Epidermal melanocyte (primary cell): Measurements from ENCODE around the gene SARM1.
"Not testable (repeated sequence)": the region's sequence is repeated elsewhere in the genome, so short reads cannot be mapped to it uniquely, and the experiment has no call there.

Experiments used
- DNase-seq: peaks from one replicate; pipeline ENCODE4 v3.0.0; 2011; ENCODE audit warnings: low spot score; ENCODE audit not compliant: insufficient read length

Gene SARM1

GRCh38 chr17:28416703-28417311 lies 45.3 kb downstream of the SARM1 start:
- DNase-seq, result peak; percentile 40

- no peak for DNase-seq
Measured at GRCh38 chr17:28421787-28422305, 50.4 kb downstream of the SARM1 start.

GRCh38 chr17:28425206-28425605 lies 53.7 kb downstream of the SARM1 start:
- DNase-seq, result no peak

- DNase-seq, result no peak
Measured at GRCh38 chr17:28426081-28426519, 54.6 kb downstream of the SARM1 start.

GRCh38 chr17:28427371-28427770 lies 55.9 kb downstream of the SARM1 start:
- no peak for DNase-seq

- not testable (repeated sequence) for DNase-seq
Measured at GRCh38 chr17:28427982-28428381, 56.5 kb downstream of the SARM1 start.

GRCh38 chr17:28433721-28434120 lies 62.2 kb downstream of the SARM1 start:
- DNase-seq, result no peak

GRCh38 chr17:28434326-28434725 lies 62.8 kb downstream of the SARM1 start:
- DNase-seq, result not testable (repeated sequence)

GRCh38 chr17:28443901-28444638 lies 72.6 kb downstream of the SARM1 start:
- no peak for DNase-seq

GRCh38 chr17:28446716-28447395 lies 75.4 kb downstream of the SARM1 start:
- no peak for DNase-seq

- no peak for DNase-seq
Measured at GRCh38 chr17:28447396-28447760, 75.9 kb downstream of the SARM1 start.

- no peak for DNase-seq
Measured at GRCh38 chr17:28449859-28450258, 78.4 kb downstream of the SARM1 start.
